Upper lobe of right lung (tissue), 1 donor: ENCODE data around the gene CDH13. TPM values are rescaled to one million over a fixed set of nuclear protein-coding genes. Genes with fewer than 3 reads are reported as not detected.

Experiments used
- ATAC-seq: fragments of 200-7000 bp; cut with Tn5 transposase; one replicate; pipeline ENCODE4 v1.9.1; 2020; ENCODE audit warnings: mild to moderate bottlenecking, moderate library complexity
- DNase-seq: peaks from one replicate; pipeline ENCODE4 v3.0.0-alpha.2; 2020
- H3K27ac ChIP-seq: fragments of 200-600 bp; one replicate; pipeline ENCODE4 v1.8.0; 2022
- H3K27me3 ChIP-seq: fragments of 200-600 bp; one replicate; pipeline ENCODE4 v1.8.0; 2022; ENCODE audit warnings: mild to moderate bottlenecking
- H3K36me3 ChIP-seq: fragments of 200-600 bp; one replicate; pipeline ENCODE4 v1.8.0; 2022
- H3K4me1 ChIP-seq: fragments of 200-600 bp; one replicate; pipeline ENCODE4 v1.8.0; 2022
- H3K4me3 ChIP-seq: fragments of 200-600 bp; one replicate; pipeline ENCODE4 v1.8.0; 2022; ENCODE audit warnings: mild to moderate bottlenecking
- H3K9me3 ChIP-seq: fragments of 200-600 bp; one replicate; pipeline ENCODE4 v1.8.0; 2022
- CTCF ChIP-seq: fragments of 200-600 bp; IDR thresholded peaks from one replicate; pipeline ENCODE4 v1.8.0; 2022; ENCODE audit warnings: antibody characterized with exemption
- intact Hi-C: fragments of 100-400 bp; cut with DNase I; formaldehyde crosslinking; loops from one replicate; pipeline ENCODE4 v1.11.0; 2022
- total RNA-seq: library from RNA; stranded (reverse); fragmentation: NEBNext Ultra II Directional; extraction: Animal tissue kit (Norgen Biotek cat#: 25700); gene quantifications from one replicate; pipeline ENCODE4 v1.2.1, GENCODE V29; 2021
- donor health status: DM: no; HTN: yes; CAD: no; lungs with severe emphysema.

Gene CDH13
- total RNA-seq, 1 donor from 2014 or later: 27.2 TPM

- no peak overlapping the region for H3K4me3 ChIP-seq
- no peaks in the 10 kb centered on the region for H3K27me3 ChIP-seq
- H3K4me1 ChIP-seq: no peaks in the 10 kb centered on the region
- no peaks in the 10 kb centered on the region for H3K9me3 ChIP-seq
- no peak for TF ChIP-seq CTCF
- DNase-seq (no peak), ATAC-seq (no peak)
- no peaks in the 10 kb centered on the region for H3K36me3 ChIP-seq
- no peak overlapping the region for H3K27ac ChIP-seq
- intact Hi-C loops: no loop called here
Observed at GRCh38 chr16:83554096-83554495, 927.3 kb downstream of the CDH13 start.

GRCh38 chr16:83554540-83554939 lies 927.8 kb downstream of the CDH13 start:
- Histone ChIP-seq H3K4me1 (no peaks in the 10 kb centered on the region), H3K36me3 (no peaks in the 10 kb centered on the region), H3K27ac (no peak overlapping the region), H3K27me3 (no peaks in the 10 kb centered on the region), H3K4me3 (no peak overlapping the region), H3K9me3 (no peaks in the 10 kb centered on the region)
- intact Hi-C loops: no loop called here
- DNase-seq: no peak
- no peak for ATAC-seq
- TF ChIP-seq CTCF: no peak

- no peak for ATAC-seq
- no peak overlapping the region for H3K27ac ChIP-seq
Observed at GRCh38 chr16:83561876-83562275, 935.1 kb downstream of the CDH13 start.

GRCh38 chr16:83568345-83568744 lies 941.6 kb downstream of the CDH13 start:
- no peaks in the 10 kb centered on the region for H3K36me3 ChIP-seq
- no peak for DNase-seq
- no peaks in the 10 kb centered on the region for H3K4me1 ChIP-seq
- intact Hi-C loops: no loop called here
- H3K4me3 ChIP-seq: no peak overlapping the region
- TF ChIP-seq CTCF: no peak
- no peaks in the 10 kb centered on the region for H3K9me3 ChIP-seq
- no peak for ATAC-seq
- peaks cover 5% of the 10 kb centered on the region for H3K27me3 ChIP-seq
- H3K27ac ChIP-seq: no peak overlapping the region

More at GRCh38 chr16:83561876-83562275, 935.1 kb downstream of the CDH13 start:
- DNase-seq: no peak
- TF ChIP-seq CTCF: no peak
- H3K9me3 ChIP-seq: no peaks in the 10 kb centered on the region
- no peaks in the 10 kb centered on the region for H3K36me3 ChIP-seq
- no peaks in the 10 kb centered on the region for H3K4me1 ChIP-seq
- no peak overlapping the region for H3K4me3 ChIP-seq
- intact Hi-C loops: no loop called here
- H3K27me3 ChIP-seq: no peaks in the 10 kb centered on the region

GRCh38 chr16:83574388-83574787 lies 947.6 kb downstream of the CDH13 start:
- Histone ChIP-seq H3K36me3 (no peaks in the 10 kb centered on the region), H3K4me1 (no peaks in the 10 kb centered on the region), H3K27me3 (peaks cover 9% of the 10 kb centered on the region), H3K27ac (no peak overlapping the region), H3K4me3 (no peak overlapping the region), H3K9me3 (no peaks in the 10 kb centered on the region)
- no peak for TF ChIP-seq CTCF
- DNase-seq: no peak
- no peak for ATAC-seq
- intact Hi-C loops: no loop called here

- TF ChIP-seq CTCF: no peak
- Histone ChIP-seq H3K4me1 (no peaks in the 10 kb centered on the region), H3K27me3 (peaks cover 4% of the 10 kb centered on the region), H3K27ac (no peak overlapping the region), H3K4me3 (no peak overlapping the region), H3K9me3 (no peaks in the 10 kb centered on the region), H3K36me3 (no peaks in the 10 kb centered on the region)
- no peak for DNase-seq
- intact Hi-C loops: no loop called here
- no peak for ATAC-seq
Observed at GRCh38 chr16:83577078-83577745, 950.4 kb downstream of the CDH13 start.
